GM10266 (cell line): Measurements from ENCODE around the gene PRDM2.

Source experiments
- DNase-seq: peaks from one replicate; pipeline ENCODE4 v3.0.0; 2012; ENCODE audit errors: extremely low spot score
- CTCF ChIP-seq: IDR thresholded peaks from 2 replicates; pipeline ENCODE4 v1.5.1; 2012; ENCODE audit warnings: mild to moderate bottlenecking, low read depth; ENCODE audit not compliant: control insufficient read depth, insufficient read depth; ENCODE audit errors: missing control alignments

Gene PRDM2

GRCh38 chr1:13790290-13791030, 90.5 kb downstream of the PRDM2 start:
- no peak for DNase-seq
- no peak for TF ChIP-seq CTCF

- no peak for DNase-seq
- TF ChIP-seq CTCF, result no peak
These were observed 92.4 kb downstream of the PRDM2 start for GRCh38 chr1:13792419-13792818.

GRCh38 chr1:13793088-13793730, 93.2 kb downstream of the PRDM2 start:
- peak; percentile 55 for DNase-seq
- TF ChIP-seq CTCF, result no peak

GRCh38 chr1:13794231-13795187, 94.5 kb downstream of the PRDM2 start:
- no peak for DNase-seq
- no peak for TF ChIP-seq CTCF

GRCh38 chr1:13797397-13797796, 97.4 kb downstream of the PRDM2 start:
- TF ChIP-seq CTCF, result no peak
- DNase-seq, result no peak

- no peak for TF ChIP-seq CTCF
- DNase-seq, result no peak
These were observed 98.1 kb downstream of the PRDM2 start for GRCh38 chr1:13798120-13798519.
